ENCODE measurements around the gene EMID1. TPM values are rescaled to one million over a fixed set of nuclear protein-coding genes. Genes with fewer than 3 reads are reported as not detected.

EMID1 gene
- total RNA-seq, 1 experiment from 2014 or later = 1.1 TPM

- BruUV-seq (replicated peaks) = no TSS peak
- TF ChIP-seq CTCF (conservative IDR thresholded peaks at IDR 0.05) = no peak
- no peak for TF ChIP-seq EZH2 (IDR thresholded peaks at IDR 0.05; ENCODE audit: low read depth)
- Histone ChIP-seq H3K9me2 (ENCODE audit: insufficient read depth) (no peaks in the 10 kb centered on the region), H3K4me1 (replicated peaks; ENCODE audit: insufficient read depth) (peaks cover 22% of the 10 kb centered on the region), H3K4me3 (no peak overlapping the region), H3K79me2 (ENCODE audit: low read depth) (peaks cover 98% of the 10 kb centered on the region), H3K27ac (no peak overlapping the region), H4K20me1 (ENCODE audit: insufficient read depth) (peaks cover 88% of the 10 kb centered on the region), H3K27me3 (ENCODE audit: insufficient read depth, low read depth) (no peaks in the 10 kb centered on the region), H3K4me2 (no peak overlapping the region), H2AFZ (no peak overlapping the region), H3K36me3 (ENCODE audit: low read depth) (peaks cover 85% of the 10 kb centered on the region), H3F3A (ENCODE audit: insufficient read depth, low read depth) (peaks cover 66% of the 10 kb centered on the region), H3K9me3 (ENCODE audit: insufficient read depth, low read depth) (no peaks in the 10 kb centered on the region)
- ChIA-PET CTCF (no interaction called here), POLR2A (ENCODE audit: unreplicated experiment) (interaction anchor here (0.7 kb wide), 1 partner anchor 549 kb away, joined by 4 read pairs; no protein-coding TSS in a partner anchor)
- intact Hi-C loops (cut with micrococcal nuclease; ENCODE audit: unreplicated experiment) = no loop called here
- DNase-seq = no peak
Measured at GRCh38 chr22:29272624-29273023, 66.9 kb downstream of the EMID1 start.

GRCh38 chr22:29275167-29275566 is 69.5 kb downstream of the EMID1 start:
- no peaks in the 10 kb centered on the region for H3K27me3 ChIP-seq (ENCODE audit: insufficient read depth, low read depth)
- H3K9me3 ChIP-seq (ENCODE audit: insufficient read depth, low read depth) = no peaks in the 10 kb centered on the region
- TF ChIP-seq EZH2 (IDR thresholded peaks at IDR 0.05; ENCODE audit: low read depth) (no peak), CTCF (conservative IDR thresholded peaks at IDR 0.05) (no peak)
- peaks cover 95% of the 10 kb centered on the region for H3K36me3 ChIP-seq (ENCODE audit: low read depth)
- no peaks in the 10 kb centered on the region for H3K9me2 ChIP-seq (ENCODE audit: insufficient read depth)
- DNase-seq = no peak
- CTCF ChIA-PET = no interaction called here
- peaks cover 78% of the 10 kb centered on the region for H3F3A ChIP-seq (ENCODE audit: insufficient read depth, low read depth)
- H4K20me1 ChIP-seq (ENCODE audit: insufficient read depth) = peaks cover 100% of the 10 kb centered on the region
- H3K4me1 ChIP-seq (replicated peaks; ENCODE audit: insufficient read depth) = peaks cover 15% of the 10 kb centered on the region
- intact Hi-C loops (cut with micrococcal nuclease; ENCODE audit: unreplicated experiment) = no loop called here
- POLR2A ChIA-PET (ENCODE audit: unreplicated experiment) = no interaction called here
- H2AFZ ChIP-seq = no peak overlapping the region
- no TSS peak for BruUV-seq (replicated peaks)
- H3K4me3 ChIP-seq = no peak overlapping the region
- H3K79me2 ChIP-seq (ENCODE audit: low read depth) = peaks cover 100% of the 10 kb centered on the region
- H3K4me2 ChIP-seq = no peak overlapping the region
- no peak overlapping the region for H3K27ac ChIP-seq

- ChIA-PET POLR2A (ENCODE audit: unreplicated experiment) (interaction anchor here (0.6 kb wide), 1 partner anchor 248 kb away, joined by 3 read pairs; no protein-coding TSS in a partner anchor), CTCF (no interaction called here)
- no peak overlapping the region for H3K4me3 ChIP-seq
- BruUV-seq (replicated peaks) = no TSS peak
- H3K9me2 ChIP-seq (ENCODE audit: insufficient read depth) = no peaks in the 10 kb centered on the region
- H3K9me3 ChIP-seq (ENCODE audit: insufficient read depth, low read depth) = no peaks in the 10 kb centered on the region
- H3K36me3 ChIP-seq (ENCODE audit: low read depth) = peaks cover 91% of the 10 kb centered on the region
- intact Hi-C loops (cut with micrococcal nuclease; ENCODE audit: unreplicated experiment) = no loop called here
- no peak for DNase-seq
- H3K79me2 ChIP-seq (ENCODE audit: low read depth) = peaks cover 94% of the 10 kb centered on the region
- H3F3A ChIP-seq (ENCODE audit: insufficient read depth, low read depth) = peaks cover 80% of the 10 kb centered on the region
- TF ChIP-seq EZH2 (IDR thresholded peaks at IDR 0.05; ENCODE audit: low read depth) (no peak), CTCF (conservative IDR thresholded peaks at IDR 0.05) (no peak)
- H4K20me1 ChIP-seq (ENCODE audit: insufficient read depth) = peaks cover 100% of the 10 kb centered on the region
- H3K27ac ChIP-seq = no peak overlapping the region
- H3K4me2 ChIP-seq = no peak overlapping the region
- H2AFZ ChIP-seq = no peak overlapping the region
- H3K4me1 ChIP-seq (replicated peaks; ENCODE audit: insufficient read depth) = peaks cover 7% of the 10 kb centered on the region
- no peaks in the 10 kb centered on the region for H3K27me3 ChIP-seq (ENCODE audit: insufficient read depth, low read depth)
Measured at GRCh38 chr22:29275819-29276565, 70.3 kb downstream of the EMID1 start.

All from PC-9 (cell line).